ENCODE results near the gene USP34. TPM values are rescaled to one million over a fixed set of nuclear protein-coding genes. Genes with fewer than 3 reads are reported as not detected.
A peak's percentile ranks its signal among the peaks of the same experiment; 100 is the strongest.

Gene USP34
- total RNA-seq, 2 experiments from 2014 or later = 89.8 to 95.6 TPM

- no peak overlapping the region for H3K4me3 Mint-ChIP-seq
- H3K27ac Mint-ChIP-seq = no peak overlapping the region
- H3K4me1 Mint-ChIP-seq = peaks cover 15% of the 10 kb centered on the region
- peaks cover 9% of the 10 kb centered on the region for H3K9me3 Mint-ChIP-seq
- ChIA-PET POLR2A (no interaction called here), CTCF (no interaction called here)
- no peaks in the 10 kb centered on the region for H3K27me3 Mint-ChIP-seq
- peaks cover 51% of the 10 kb centered on the region for H3K36me3 Mint-ChIP-seq (ENCODE audit: low read depth)
- no peak for DNase-seq
Measured at GRCh38 chr2:61354543-61355197, 116.2 kb downstream of the USP34 start.

DNA sequence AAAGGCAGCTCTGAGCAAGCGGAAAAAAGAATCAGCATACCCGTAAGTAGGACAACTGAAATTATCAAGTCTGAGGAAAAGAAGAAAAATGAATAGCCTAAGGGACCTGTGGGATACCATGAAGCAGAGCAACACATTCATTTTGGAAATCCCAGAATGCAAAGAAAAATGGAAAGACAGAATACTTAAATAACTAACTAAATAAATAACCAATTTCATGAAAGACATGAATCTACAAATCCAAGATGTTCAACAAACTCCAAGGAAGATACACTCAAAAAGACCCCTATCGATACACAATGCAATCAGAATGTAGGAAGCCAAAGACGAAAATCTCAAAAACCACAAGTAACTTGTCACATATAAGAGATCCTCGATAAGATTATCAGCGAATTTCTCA is 117.0 kb downstream of the USP34 start:
- Mint-ChIP-seq H3K9me3 (peaks cover 9% of the 10 kb centered on the region), H3K27ac (no peak overlapping the region), H3K36me3 (ENCODE audit: low read depth) (peaks cover 51% of the 10 kb centered on the region), H3K4me1 (peaks cover 14% of the 10 kb centered on the region), H3K27me3 (no peaks in the 10 kb centered on the region), H3K4me3 (no peak overlapping the region)
- POLR2A ChIA-PET = interaction anchor here (0.6 kb wide), 1 partner anchor 86 kb away, joined by 3 read pairs; no protein-coding TSS in a partner anchor
- DNase-seq = no peak
- CTCF ChIA-PET = interaction anchor here (0.6 kb wide), 1 partner anchor 37 kb away, joined by 3 read pairs; no protein-coding TSS in a partner anchor

DNA sequence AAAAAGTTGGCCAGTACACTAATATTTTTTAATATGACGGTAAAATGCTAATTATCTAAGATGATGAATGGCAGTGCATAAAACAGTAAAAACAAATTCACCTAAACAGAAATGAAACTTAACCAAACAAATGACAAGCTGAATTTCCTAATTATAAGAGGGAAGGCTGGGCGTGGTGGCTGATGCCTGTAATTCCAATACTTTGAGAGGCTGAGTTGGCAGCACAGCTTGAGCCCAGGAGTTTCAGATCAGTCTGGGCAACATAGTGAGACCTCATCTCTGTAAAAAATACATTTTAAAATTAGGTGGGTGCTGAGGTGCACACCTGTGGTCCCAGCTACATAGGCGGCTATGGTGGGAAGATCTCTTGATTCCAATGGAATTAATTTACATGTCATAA is 120.1 kb downstream of the USP34 start:
- Mint-ChIP-seq H3K4me1 (peaks cover 4% of the 10 kb centered on the region), H3K9me3 (peaks cover 9% of the 10 kb centered on the region), H3K4me3 (no peak overlapping the region), H3K27ac (no peak overlapping the region), H3K27me3 (no peaks in the 10 kb centered on the region), H3K36me3 (ENCODE audit: low read depth) (peaks cover 53% of the 10 kb centered on the region)
- DNase-seq = no peak
- POLR2A ChIA-PET = no interaction called here
- CTCF ChIA-PET = no interaction called here

- POLR2A ChIA-PET = no interaction called here
- no peak overlapping the region for H3K27ac Mint-ChIP-seq
- peaks cover 57% of the 10 kb centered on the region for H3K36me3 Mint-ChIP-seq (ENCODE audit: low read depth)
Measured at GRCh38 chr2:61343141-61343540, 127.7 kb downstream of the USP34 start.

GRCh38 chr2:61340242-61340641 is 130.6 kb downstream of the USP34 start:
- DNase-seq = no peak
- H3K36me3 Mint-ChIP-seq (ENCODE audit: low read depth) = peaks cover 50% of the 10 kb centered on the region
- POLR2A ChIA-PET = no interaction called here
- H3K9me3 Mint-ChIP-seq = no peaks in the 10 kb centered on the region
- CTCF ChIA-PET = interaction anchor here (0.6 kb wide), 1 partner anchor 21 kb away, joined by 3 read pairs; no protein-coding TSS in a partner anchor
- H3K4me1 Mint-ChIP-seq = no peaks in the 10 kb centered on the region
- H3K27me3 Mint-ChIP-seq = no peaks in the 10 kb centered on the region
- no peak overlapping the region for H3K4me3 Mint-ChIP-seq
- H3K27ac Mint-ChIP-seq = no peak overlapping the region

More at GRCh38 chr2:61343141-61343540, 127.7 kb downstream of the USP34 start:
- Mint-ChIP-seq H3K9me3 (no peaks in the 10 kb centered on the region), H3K27me3 (no peaks in the 10 kb centered on the region), H3K4me3 (no peak overlapping the region), H3K4me1 (no peaks in the 10 kb centered on the region)
- no peak for DNase-seq
- CTCF ChIA-PET = no interaction called here

GRCh38 chr2:61338447-61338846 is 132.4 kb downstream of the USP34 start:
- Mint-ChIP-seq H3K4me1 (peaks cover 3% of the 10 kb centered on the region), H3K27ac (no peak overlapping the region), H3K9me3 (no peaks in the 10 kb centered on the region), H3K36me3 (ENCODE audit: low read depth) (peaks cover 40% of the 10 kb centered on the region), H3K27me3 (no peaks in the 10 kb centered on the region), H3K4me3 (no peak overlapping the region)
- ChIA-PET POLR2A (no interaction called here), CTCF (interaction anchor here (0.6 kb wide), 1 partner anchor 384 kb away, joined by 3 read pairs; no protein-coding TSS in a partner anchor)
- DNase-seq = no peak

DNA sequence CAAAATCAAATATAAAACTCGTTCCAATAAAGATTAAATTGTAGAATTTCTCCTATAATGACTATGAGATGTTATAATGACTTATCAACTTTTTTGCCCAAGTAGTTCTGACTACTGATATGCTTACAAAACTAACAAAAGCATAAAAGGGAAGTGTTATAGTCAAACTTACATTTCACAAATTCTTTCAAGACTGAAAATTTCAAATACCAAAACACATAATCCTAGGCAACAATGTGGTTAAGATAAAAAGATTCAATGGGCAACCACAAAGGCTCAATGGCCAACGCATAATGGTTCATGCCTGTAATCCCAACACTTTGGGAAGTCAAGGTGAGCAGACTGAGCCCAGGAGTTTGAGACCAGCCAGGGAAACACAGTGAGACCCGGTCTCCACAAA is 135.7 kb downstream of the USP34 start:
- H3K27ac Mint-ChIP-seq = no peak overlapping the region
- H3K27me3 Mint-ChIP-seq = no peaks in the 10 kb centered on the region
- no peaks in the 10 kb centered on the region for H3K9me3 Mint-ChIP-seq
- CTCF ChIA-PET = no interaction called here
- H3K4me1 Mint-ChIP-seq = peaks cover 3% of the 10 kb centered on the region
- POLR2A ChIA-PET = no interaction called here
- no peak overlapping the region for H3K4me3 Mint-ChIP-seq
- H3K36me3 Mint-ChIP-seq (ENCODE audit: low read depth) = peaks cover 31% of the 10 kb centered on the region
- no peak for DNase-seq

- ChIA-PET POLR2A (no interaction called here), CTCF (no interaction called here)
- H3K4me1 Mint-ChIP-seq = peaks cover 3% of the 10 kb centered on the region
- H3K4me3 Mint-ChIP-seq = no peak overlapping the region
- peaks cover 36% of the 10 kb centered on the region for H3K36me3 Mint-ChIP-seq (ENCODE audit: low read depth)
- no peaks in the 10 kb centered on the region for H3K9me3 Mint-ChIP-seq
- H3K27me3 Mint-ChIP-seq = no peaks in the 10 kb centered on the region
- H3K27ac Mint-ChIP-seq = no peak overlapping the region
- no peak for DNase-seq
Measured at GRCh38 chr2:61334466-61334865, 136.4 kb downstream of the USP34 start.

- CTCF ChIA-PET = interaction anchor here (0.7 kb wide), 1 partner anchor 9 kb away, joined by 3 read pairs; no protein-coding TSS in a partner anchor
- Mint-ChIP-seq H3K27me3 (no peaks in the 10 kb centered on the region), H3K4me3 (no peak overlapping the region), H3K9me3 (no peaks in the 10 kb centered on the region), H3K4me1 (peaks cover 25% of the 10 kb centered on the region), H3K36me3 (ENCODE audit: low read depth) (peaks cover 38% of the 10 kb centered on the region), H3K27ac (peak overlapping the region; percentile 61)
- no peak for DNase-seq
- POLR2A ChIA-PET = no interaction called here
Measured at GRCh38 chr2:61328707-61329251, 142.1 kb downstream of the USP34 start.

GRCh38 chr2:61327173-61327572 is 143.7 kb downstream of the USP34 start:
- DNase-seq = no peak
- ChIA-PET CTCF (interaction anchor here (0.6 kb wide), 1 partner anchor 83 kb away, joined by 3 read pairs; no protein-coding TSS in a partner anchor), POLR2A (no interaction called here)
- peak overlapping the region; percentile 84 for H3K27ac Mint-ChIP-seq
- H3K9me3 Mint-ChIP-seq = no peaks in the 10 kb centered on the region
- H3K4me1 Mint-ChIP-seq = peaks cover 25% of the 10 kb centered on the region
- H3K36me3 Mint-ChIP-seq (ENCODE audit: low read depth) = peaks cover 36% of the 10 kb centered on the region
- H3K27me3 Mint-ChIP-seq = no peaks in the 10 kb centered on the region
- no peak overlapping the region for H3K4me3 Mint-ChIP-seq

GRCh38 chr2:61326423-61326822 is 144.5 kb downstream of the USP34 start:
- DNase-seq = no peak
- H3K27ac Mint-ChIP-seq = peak overlapping the region; percentile 13
- no peak overlapping the region for H3K4me3 Mint-ChIP-seq
- CTCF ChIA-PET = no interaction called here
- POLR2A ChIA-PET = no interaction called here
- H3K27me3 Mint-ChIP-seq = no peaks in the 10 kb centered on the region
- no peaks in the 10 kb centered on the region for H3K9me3 Mint-ChIP-seq
- peaks cover 38% of the 10 kb centered on the region for H3K36me3 Mint-ChIP-seq (ENCODE audit: low read depth)
- peaks cover 25% of the 10 kb centered on the region for H3K4me1 Mint-ChIP-seq

DNA sequence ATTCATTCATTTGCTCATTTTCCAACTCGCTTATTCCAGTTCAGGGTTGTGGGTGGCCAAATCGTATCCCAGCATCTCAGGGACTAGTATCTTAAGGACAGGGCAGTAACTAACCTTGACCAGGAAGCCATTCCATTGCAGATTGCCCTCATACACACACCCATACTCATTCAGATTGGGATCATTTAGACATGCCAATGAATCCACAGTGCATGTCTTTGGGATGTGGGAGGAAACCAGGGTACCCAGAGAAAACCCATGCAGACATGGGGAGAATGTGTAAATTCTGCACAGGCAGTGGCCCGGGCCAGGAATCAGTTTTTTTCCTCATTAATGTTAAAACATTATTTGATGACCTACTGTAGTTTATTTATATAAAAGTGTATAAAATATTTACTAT is 150.7 kb downstream of the USP34 start:
- Mint-ChIP-seq H3K27me3 (no peaks in the 10 kb centered on the region), H3K36me3 (ENCODE audit: low read depth) (peaks cover 21% of the 10 kb centered on the region), H3K9me3 (no peaks in the 10 kb centered on the region), H3K4me3 (no peak overlapping the region), H3K4me1 (no peaks in the 10 kb centered on the region), H3K27ac (no peak overlapping the region)
- ChIA-PET CTCF (interaction anchor here (0.6 to 0.9 kb wide), 3 partner anchors 9 to 131 kb away, joined by 3 to 4 read pairs (median 3); no protein-coding TSS in a partner anchor), POLR2A (no interaction called here)
- DNase-seq = no peak

DNA sequence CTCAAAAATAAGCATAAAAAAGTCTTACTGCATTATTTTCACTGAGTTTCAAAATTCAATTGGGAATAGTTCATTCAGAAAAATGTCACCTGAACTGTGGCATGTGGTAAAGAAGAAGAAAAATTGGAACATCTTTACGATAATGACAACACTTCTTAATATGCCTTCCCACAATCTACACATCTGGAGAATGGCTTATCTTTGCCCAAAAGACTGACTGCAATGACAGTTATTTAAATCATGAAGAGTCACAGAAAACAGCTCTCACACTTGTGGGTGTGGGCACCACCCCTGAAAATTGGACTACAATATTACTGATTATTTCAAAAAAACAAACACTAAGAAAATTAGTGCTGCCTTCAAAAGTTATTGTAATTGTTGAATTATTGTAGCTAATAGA is 152.3 kb downstream of the USP34 start:
- POLR2A ChIA-PET = no interaction called here
- Mint-ChIP-seq H3K27me3 (no peaks in the 10 kb centered on the region), H3K4me3 (no peak overlapping the region), H3K27ac (no peak overlapping the region), H3K36me3 (ENCODE audit: low read depth) (peaks cover 20% of the 10 kb centered on the region), H3K4me1 (no peaks in the 10 kb centered on the region), H3K9me3 (no peaks in the 10 kb centered on the region)
- DNase-seq = no peak
- CTCF ChIA-PET = interaction anchor here (0.6 kb wide), 1 partner anchor 30 kb away, joined by 3 read pairs; no protein-coding TSS in a partner anchor
